Activated CD4-positive, CD25-positive, alpha-beta regulatory T cell treated with anti-CD3 and anti-CD28 coated beads, Interleukin-2, amount 50 U/mL, for 24 hours (primary cell): ENCODE results near the gene ABR.
A peak's percentile ranks its signal among the peaks of the same experiment; 100 is the strongest.
"Not testable (repeated sequence)": the region's sequence is repeated elsewhere in the genome, so short reads cannot be mapped to it uniquely, and the experiment has no call there.

ENCODE experiments used
- ATAC-seq, 2 donors: fragments of 150-1000 bp; cut with Tn5 transposase; one replicate each; pipeline ENCODE4 v1.10.0; 2021; ENCODE audit warnings: mild to moderate bottlenecking in 1 of 2, moderate library complexity in 1 of 2

The ABR gene

DNA sequence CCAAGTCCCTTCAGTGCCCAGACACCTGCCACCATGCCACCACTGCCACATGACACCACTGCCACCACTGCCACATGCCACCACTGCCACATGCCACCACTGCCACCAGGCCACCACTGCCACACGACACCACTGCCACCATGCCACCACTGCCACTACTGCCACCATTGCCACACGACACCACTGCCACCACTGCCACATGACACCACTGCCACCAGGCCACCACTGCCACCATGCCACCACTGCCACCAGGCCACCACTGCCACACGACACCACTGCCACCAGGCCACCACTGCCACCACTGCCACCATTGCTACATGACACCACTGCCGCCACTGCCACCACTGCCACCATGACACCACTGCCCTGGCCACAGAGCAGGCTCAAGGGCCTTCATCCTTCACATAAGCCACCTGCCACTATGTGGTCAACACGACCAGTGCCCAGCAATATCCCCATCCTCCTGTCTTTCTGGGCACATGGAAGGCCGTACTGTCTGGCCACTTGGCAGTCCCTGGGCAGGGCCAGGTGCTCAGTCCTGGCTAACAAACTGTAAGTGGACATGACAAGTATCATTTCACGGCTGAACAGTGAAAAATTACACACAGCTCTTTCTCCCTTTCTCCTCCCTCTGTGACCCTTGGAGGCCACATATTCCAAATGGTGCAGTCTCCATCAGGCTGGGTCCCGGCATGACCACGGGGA is 33.1 kb downstream of the ABR start:
- no peak for ATAC-seq

GRCh38 chr17:1145311-1145986 is 34.3 kb downstream of the ABR start:
- ATAC-seq: no peak

GRCh38 chr17:1144162-1144561 is 35.6 kb downstream of the ABR start:
- ATAC-seq: no peak

DNA sequence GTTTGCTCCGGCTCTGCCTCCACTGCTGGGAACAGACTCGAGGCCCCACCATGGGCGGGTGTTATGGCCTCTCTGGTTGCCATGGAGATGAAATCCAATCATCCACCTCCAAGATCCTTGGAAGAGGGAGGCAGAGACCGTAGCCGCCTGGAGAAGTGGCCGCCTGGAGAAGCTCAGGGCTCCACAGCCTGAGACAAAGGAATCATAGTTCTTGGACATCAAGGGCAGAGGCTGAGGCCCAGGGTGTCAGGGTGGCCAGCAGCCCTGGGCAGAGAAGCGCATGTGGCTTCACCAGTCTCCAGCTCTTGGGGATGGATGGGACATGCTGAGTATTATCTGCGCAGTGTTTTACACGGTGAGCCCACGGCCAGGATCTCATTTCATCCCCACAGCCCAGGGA is 36.2 kb downstream of the ABR start:
- ATAC-seq: no peak

GRCh38 chr17:1142561-1142971 is 37.2 kb downstream of the ABR start:
- no peak for ATAC-seq

- no peak for ATAC-seq
Observed at GRCh38 chr17:1137465-1137894, 42.3 kb downstream of the ABR start.

- ATAC-seq: no peak
Observed at GRCh38 chr17:1136748-1137147, 43.0 kb downstream of the ABR start.

DNA sequence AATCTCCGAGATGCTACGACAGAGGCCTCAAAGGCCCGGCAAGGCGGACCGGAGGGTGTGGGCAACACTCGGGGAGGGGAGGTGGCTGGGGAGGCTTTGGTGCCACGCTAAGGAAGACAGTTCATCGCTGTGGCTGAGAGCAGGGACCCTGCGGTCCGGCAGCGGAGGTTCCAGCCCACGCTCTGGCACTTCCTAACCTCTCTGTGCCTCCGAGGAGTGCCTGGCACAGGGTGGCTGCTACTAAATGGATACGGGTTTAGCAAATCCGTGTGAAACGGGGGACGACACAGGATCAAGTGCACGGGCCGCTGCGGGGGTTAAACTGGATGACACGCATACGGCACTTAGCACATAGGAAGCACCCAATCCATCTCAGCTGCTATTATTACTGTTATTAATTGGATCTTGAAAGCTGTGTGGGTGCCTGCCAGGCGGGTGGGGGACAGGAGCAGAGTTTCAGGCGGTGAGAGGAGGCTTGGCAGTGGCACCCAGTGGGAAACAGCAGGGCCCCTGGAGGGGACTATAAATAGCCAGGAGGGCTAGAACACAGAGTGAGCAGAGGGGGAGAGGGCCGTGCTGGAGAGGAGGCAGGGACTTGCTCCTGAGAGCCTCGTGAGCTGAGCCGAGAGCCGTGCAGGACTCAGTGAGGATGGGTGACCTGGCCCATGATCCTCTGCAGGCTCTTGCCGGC is 45.0 kb downstream of the ABR start:
- ATAC-seq: no peak

DNA sequence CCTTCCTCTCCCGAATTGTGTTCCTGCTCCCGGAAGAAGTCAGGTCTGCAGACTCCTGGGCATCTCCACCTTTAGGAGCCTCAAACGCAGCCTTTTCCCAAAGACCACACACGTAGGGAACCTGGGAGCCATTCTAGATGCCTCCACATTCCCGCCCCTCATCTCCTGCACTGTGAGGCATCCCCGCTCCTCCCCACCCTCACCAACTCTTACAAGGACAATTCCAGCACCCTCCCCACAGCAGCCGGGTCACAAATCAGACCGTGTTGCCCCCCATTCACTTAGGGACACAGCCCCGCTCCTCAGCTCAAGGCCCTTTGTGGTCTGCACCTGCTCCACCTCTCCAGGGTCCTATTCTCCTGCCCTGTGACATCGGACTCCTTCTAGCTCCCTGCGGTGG is 49.6 kb downstream of the ABR start:
- ATAC-seq: no peak

- not testable (repeated sequence) for ATAC-seq
Observed at GRCh38 chr17:1128463-1128862, 51.3 kb downstream of the ABR start.

GRCh38 chr17:1126801-1127550 is 52.8 kb downstream of the ABR start:
- ATAC-seq: no peak

DNA sequence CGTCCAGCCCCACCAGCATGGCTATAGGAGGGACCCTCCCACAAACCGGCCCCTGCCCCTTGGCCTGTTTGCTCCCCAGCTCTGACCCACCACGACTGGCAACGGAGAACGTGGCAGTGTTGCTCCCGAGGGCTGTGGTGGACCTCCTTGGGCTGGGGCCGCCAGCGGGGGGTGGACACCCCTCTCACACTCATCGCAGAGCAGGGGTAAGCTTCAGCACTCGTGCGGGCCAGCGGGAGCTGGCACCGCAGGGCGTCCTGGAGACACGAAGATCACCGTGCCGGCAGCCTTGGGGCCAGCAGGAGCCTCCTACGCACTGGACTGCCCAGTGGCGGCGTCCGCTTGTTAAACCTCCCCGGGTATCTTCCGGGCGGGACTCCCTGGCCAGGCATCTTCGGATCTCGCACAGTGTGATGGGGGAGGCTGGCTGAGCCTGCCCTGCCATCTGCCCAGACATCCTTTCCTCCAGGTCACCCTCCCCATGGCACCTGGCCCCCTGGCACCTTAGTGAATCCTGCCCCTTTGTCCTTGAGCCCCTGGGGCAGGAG is 53.5 kb downstream of the ABR start:
- ATAC-seq: no peak

GRCh38 chr17:1125788-1126145 is 54.0 kb downstream of the ABR start:
- no peak for ATAC-seq

- ATAC-seq: no peak
Observed at GRCh38 chr17:1124896-1125787, 54.6 kb downstream of the ABR start.

DNA sequence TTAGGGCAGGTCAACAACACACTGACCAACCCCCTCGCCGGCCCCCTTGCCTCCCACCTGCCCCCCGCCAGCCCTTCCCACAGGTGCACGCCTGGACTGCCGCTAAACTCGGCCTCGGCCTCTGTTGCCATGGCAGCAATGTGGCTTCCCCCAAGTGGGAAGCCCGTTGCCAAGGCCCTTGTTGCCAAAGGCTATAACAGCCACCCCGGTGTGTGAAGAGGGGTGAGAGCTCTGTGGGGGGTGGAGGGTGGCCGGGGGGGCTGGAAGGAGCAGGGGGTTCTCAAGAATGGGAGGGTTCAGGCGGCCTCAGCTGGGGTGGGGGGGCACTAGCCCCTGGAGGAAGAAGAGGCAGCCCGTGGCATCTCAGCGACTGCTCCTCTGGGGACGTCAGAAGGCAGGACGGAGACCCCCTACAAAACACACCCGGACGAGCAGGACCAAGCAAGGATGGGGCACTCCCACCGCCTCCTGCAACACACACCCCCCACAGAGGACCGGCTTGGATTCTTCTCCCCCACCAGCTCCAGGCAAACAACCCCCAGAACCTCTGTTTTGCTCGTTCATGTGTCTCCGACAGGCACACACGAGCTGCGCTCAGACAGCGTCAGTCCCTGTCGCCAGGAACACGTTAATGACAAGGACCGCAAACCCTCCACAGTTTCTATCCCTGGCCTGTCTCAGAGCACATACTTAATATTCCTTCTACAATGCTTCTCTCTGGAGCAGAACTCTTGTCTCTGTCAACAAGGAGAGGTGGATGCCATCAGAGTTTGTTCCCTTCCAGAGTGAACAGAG is 55.7 kb downstream of the ABR start:
- ATAC-seq: no peak

DNA sequence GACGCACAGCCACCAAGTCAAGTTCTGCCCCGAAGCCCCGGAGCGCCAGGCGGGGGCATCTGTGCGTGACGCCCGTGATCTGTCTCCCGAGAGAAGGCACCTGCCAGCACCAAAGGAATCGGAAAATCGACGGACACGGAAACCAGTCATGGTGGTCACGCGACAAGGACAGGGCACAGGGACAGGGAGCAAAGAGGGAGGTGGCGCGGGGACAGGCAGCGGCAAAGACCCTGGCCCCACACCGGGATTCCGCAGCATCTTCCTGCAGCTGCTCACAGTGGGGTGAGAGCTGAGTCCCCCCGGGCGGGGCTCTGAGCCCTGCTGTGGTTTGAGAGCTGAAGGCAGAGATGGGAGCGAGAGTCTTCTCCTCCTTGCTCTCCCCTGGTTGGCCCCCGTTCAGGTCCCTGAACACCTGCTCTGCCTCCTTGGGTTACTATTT is 56.4 kb downstream of the ABR start:
- ATAC-seq: no peak

- peak; percentile 84 to 96 for ATAC-seq
Observed at GRCh38 chr17:1122533-1123392, 57.0 kb downstream of the ABR start.

- ATAC-seq: not testable (repeated sequence)
Observed at GRCh38 chr17:1121442-1121817, 58.4 kb downstream of the ABR start.

DNA sequence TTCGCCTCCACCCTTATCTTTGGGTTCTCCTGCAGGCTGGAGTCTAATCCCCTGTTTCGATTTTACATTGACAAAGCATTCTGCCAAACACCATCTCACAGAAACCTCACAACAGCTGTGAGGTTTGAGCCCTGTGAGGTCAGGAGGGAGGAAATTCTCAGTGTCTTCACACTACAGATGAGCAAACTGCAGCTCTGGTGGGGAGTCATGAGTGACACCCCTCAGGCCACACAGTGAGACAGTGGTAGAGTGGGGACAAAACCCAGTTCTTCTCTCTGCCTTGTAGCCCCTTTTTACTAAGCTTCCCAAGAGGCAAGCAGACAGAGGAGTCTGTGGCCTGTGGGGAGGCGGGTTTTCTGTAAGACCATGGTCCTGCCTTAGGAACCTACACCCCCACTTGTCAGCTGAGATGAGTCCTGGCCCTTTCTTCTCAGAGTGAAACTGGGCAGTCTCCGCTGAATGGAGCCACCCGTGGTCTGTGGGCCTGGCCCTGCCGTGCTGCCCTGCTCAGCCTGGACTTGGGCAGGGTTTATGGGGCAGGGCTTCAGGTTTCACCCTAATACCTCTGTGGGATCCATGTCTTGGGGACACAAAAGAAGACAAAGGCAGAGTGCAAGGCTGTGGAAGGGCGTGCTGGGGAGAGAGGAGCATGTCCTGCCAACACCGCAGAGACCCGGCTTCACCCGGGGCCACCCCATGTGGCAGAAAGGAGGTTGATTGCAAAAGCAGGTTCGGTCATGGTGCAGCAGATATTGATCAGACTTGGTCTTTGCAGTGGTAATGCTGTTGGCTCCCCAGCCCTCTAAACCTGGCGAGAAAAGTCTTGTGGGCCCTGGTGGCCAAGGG is 59.0 kb downstream of the ABR start:
- no peak for ATAC-seq
